ENCODE results near the gene PLAU. TPM values are rescaled to one million over a fixed set of nuclear protein-coding genes. Genes with fewer than 3 reads are reported as not detected.
"Not testable (repeated sequence)": the region's sequence is repeated elsewhere in the genome, so short reads cannot be mapped to it uniquely, and the experiment has no call there.

The PLAU gene
- total RNA-seq, 1 donor from 2014 or later = 13.8 TPM

GRCh38 chr10:73897693-73898092 lies 13.2 kb upstream of the PLAU start:
- no peak for DNase-seq (ENCODE audit: low spot score)

GRCh38 chr10:73898730-73899410 lies 12.1 kb upstream of the PLAU start:
- DNase-seq (ENCODE audit: low spot score) = no peak

GRCh38 chr10:73899423-73899822 lies 11.5 kb upstream of the PLAU start:
- DNase-seq (ENCODE audit: low spot score) = no peak

DNA sequence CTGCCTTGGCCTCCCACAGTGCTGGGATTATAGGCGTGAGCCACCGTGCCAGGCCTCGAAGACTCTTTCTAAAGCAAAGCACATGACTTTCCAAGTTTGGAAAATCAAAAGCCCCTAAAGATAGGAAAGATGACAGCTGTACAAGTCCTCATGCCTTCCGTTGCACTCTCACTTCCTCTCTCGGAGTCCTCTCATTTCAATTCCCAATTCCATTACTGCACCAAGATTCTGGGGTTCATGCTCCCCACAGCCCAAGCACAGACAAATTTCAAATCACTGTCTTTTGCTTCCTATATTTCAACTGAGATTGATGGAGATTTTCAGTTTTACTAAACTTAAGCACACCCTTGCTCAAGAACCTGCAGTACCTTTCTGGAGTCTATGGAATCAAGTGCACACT lies 10.9 kb upstream of the PLAU start:
- DNase-seq (ENCODE audit: low spot score) = no peak

DNA sequence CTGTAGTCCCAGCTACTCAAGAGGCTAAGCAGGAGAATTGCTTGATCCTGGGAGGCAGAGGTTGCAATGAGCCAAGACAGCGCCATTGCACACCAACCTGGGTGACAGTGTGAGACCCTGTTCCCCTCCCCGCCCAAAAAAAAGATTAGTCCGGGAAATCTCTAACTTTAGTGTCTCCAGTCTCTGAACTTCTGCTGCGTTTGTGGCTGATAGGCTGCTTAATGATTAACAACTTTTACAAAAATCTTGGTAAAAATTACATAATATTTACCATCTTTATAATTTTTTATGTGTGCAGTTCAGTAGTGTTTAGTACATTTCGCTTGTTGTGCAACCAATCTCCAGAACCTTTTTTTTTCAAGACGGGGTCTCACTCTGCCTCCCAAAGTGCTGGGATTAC lies 9.7 kb upstream of the PLAU start:
- no peak for DNase-seq (ENCODE audit: low spot score)

DNA sequence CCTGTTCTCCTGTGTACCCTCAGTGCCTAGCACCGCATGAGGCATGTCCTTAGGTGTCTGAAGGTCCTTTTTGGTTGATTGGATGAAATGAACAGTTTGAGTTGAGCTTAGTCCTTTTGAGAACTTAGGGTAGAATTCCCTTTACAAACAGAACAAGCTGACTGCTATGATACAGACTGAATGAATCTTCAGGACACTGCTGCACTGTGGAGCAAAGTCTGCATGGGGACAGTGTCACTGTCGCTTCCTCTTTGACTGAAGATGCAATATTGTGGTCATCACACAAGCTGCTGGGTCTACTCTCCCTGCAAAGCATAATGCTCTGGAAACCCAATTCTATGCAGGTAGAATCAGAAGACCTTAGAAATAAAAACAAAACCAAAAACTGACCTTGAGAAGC lies 8.6 kb upstream of the PLAU start:
- no peak for DNase-seq (ENCODE audit: low spot score)

- DNase-seq (ENCODE audit: low spot score) = no peak
Measured at GRCh38 chr10:73905256-73906020, 5.5 kb upstream of the PLAU start.

DNA sequence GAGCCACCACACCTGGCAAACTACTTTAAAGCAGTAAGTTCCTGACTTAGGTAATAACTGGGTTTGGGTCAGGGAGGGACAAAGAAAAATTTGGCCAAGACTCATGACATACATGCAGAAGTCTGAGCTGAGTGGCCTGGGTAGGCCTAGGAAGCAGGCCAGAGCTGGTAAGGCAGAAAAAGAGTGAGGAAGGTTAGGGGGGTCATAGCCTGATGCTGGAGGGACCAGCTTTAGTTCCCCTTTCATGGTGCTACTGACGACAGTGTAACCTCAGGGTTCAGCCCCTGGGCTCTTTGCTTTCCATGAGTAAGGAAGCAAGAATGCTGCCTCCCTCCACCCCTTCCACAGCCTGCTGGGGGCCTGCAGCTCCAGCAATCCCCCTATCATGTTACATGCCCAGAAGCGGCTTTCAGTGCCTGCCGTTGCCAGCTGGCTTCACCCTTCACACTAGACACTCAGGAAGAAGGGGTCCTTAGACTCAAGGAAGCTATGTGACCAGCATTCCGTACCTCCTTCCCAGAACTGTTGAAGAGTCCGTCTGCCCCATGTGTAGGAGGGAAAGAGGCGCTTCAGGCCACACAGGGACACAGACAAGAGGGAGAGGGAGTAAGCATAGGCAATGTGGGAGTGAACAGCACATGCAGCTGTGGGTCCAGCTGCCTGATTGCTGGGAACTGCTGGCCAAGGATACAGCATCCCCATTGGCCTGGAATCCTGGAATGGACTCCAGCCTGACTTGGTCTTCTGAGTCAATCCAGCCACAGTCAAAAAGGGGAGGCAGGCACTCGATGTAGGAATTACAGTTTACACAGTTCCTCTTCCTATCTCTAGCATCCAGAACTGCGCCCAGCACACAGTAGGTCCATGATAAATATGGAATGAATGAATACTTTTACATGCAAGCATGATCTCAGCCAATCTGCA lies 4.1 kb upstream of the PLAU start:
- DNase-seq (ENCODE audit: low spot score) = peak; percentile 78

DNA sequence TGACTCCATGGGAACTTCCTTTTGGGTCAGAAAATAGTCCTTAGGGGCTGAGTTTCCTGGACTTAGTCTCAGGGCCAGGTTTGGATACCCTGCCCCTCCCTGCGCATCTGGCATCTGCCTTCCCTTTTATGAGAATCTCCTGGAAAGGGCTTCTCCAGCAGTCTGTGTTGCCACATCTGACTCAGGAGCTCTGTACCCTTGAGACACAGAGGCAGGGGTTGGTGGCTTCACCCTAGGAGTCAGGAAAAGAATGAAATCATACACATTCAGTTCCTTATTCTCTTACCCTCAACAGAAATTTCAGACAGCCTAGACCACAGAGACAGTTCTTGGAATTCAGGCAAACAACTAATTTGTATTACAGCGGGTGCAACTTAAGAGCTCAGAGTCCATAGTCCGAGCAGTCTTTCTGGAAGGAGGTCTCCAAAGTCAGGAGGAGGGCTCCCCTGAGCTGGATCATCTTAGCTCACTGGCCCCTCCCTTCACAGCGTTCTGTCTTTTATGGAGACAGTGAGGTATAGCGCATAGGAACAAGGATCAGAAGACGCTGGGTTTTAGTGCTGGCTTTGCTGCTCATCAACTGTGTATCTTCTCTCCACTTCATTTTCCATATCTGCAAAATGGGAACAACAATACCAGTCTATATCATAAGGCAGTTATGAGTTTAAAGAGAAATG lies 3.0 kb upstream of the PLAU start:
- no peak for DNase-seq (ENCODE audit: low spot score)

DNA sequence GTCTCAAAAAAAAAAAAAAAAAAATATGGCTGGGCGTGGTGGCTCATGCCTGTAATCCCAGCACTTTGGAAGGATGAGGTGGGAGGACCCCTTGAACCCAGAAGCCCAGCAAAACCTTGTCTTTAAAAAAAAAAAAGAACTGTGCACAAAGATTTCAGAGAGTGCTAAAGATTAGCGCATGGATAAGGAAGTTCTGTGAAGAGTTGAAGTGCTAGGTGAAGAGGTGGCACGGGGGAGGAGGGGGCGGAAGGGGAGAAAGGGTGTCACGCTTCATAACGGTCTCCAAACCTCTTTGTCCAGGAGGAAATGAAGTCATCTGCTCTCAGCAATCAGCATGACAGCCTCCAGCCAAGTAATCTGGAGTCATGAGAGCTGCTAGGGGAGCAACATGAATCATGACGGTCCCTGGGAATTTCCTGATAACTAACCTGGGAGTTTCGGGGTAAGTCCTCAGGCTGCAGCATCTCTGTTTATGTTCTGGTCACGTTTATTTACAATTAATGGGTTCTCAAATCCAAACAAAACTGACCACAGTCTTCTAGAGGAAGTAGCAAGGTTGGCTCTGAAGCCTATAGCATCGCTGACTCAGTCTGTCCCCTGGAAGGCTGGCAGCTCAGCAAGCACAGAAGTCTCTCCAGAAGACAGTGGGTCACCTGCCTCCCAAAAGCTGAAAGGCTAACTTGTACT lies 1.9 kb upstream of the PLAU start:
- DNase-seq (ENCODE audit: low spot score) = no peak

DNA sequence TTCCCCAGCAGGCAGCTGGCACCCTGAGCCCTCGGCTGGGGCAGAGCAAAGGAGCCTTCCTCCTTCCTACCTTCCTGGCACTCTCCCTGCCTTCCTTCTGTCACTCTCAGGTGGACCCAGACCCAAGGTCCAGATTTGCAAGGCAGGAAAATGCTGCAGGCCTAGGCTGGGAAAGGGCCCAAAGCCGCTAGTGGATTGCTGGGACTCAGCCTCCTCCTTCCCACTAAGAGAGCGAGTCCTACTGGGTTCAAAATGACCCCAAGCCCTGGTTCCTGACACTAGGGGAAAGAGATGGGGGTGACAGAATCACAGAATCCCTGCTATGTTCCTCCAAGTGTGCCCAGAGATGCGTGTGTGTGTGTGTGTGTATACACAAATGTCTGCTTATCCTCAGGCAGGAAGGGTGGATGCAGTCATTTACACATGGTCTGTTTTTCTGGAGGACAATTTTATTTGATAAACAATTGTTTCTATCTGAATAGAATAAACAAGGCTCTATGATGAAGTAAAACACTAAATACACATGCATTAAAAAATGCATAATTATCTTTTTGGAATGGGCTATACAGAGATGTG lies 1.3 kb upstream of the PLAU start:
- no peak for DNase-seq (ENCODE audit: low spot score)

DNA sequence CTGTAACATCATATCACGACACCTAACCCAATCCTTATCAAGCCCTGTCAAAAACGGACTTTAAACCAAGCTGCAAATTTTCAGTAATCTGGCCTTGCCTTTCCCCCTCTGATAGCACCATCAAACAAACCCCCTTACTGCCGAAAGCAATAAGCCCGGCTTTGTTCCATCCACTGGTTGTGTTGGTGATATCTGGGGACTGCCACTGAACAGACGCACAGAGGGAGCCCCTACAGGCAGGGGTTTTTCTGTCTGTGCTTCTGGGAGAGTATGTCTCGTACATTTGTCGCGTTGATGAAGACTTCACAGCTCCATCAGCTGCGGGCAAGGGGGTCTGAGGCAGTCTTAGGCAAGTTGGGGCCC lies 550 bp upstream of the PLAU start:
- DNase-seq (ENCODE audit: low spot score) = no peak

DNA sequence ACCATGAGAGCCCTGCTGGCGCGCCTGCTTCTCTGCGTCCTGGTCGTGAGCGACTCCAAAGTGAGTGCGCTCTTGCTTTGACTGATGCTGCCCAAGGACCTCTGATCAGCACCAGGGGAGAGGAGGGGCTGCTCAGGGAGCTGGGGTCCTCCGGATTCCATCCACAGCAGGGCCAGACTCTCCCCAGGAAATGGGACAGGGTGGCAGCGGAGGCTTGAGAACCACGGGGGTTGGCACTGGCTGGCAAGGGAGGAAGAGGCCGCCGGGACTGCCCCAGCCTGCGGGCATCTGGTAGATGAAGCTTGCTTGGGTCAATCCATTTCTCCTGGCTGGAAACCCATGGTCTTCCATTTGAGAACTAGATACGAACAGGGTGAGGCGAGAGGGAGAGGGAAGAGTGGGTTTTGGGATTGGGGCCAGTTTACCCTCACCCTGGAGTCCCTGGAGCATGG lies 647 bp downstream of the PLAU start:
- DNase-seq (ENCODE audit: low spot score) = no peak

DNA sequence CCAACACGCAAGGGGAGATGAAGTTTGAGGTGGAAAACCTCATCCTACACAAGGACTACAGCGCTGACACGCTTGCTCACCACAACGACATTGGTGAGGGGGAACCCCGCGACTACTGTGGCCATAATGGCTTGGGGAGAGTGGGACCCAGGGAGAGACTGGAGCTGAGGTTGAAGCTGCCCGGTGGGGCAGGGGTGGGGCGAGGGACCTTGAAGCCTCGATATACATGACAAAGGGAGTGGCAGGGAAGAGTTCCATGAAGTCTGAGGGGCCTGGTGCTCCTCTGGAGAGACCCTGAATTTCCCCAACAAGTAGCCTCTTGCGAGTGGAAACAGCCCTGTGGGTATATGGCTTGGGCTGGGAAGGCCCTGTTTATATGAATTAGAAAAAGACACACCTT lies 3.1 kb downstream of the PLAU start:
- DNase-seq (ENCODE audit: low spot score) = no peak

DNA sequence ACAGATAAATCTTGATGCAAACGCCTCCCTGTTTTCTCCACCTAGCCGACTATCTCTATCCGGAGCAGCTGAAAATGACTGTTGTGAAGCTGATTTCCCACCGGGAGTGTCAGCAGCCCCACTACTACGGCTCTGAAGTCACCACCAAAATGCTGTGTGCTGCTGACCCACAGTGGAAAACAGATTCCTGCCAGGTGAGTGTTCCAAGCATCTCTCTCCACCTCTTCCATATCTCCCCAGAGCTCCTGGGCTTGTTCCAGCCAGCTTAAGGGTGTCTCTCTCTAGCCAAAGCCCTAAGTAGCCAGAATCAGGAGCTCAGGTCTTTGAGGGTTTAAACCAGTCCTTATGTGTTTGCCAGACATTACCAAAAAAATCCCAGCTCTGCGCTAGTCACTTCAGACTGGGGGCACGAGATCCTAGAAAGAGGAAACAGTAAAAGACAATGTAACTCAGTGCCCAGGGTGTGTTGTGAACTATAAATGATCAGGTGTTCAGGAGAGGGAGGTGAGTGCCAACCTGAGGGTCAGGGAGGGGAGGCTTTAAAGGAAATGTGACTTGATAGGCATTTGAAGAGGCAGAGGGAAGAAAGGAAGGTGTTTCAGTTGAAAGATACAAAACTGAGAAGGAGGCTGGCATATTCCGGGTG lies 4.4 kb downstream of the PLAU start:
- DNase-seq (ENCODE audit: low spot score) = no peak

- DNase-seq (ENCODE audit: low spot score) = no peak
Measured at GRCh38 chr10:73916761-73917470, 6.0 kb downstream of the PLAU start.

DNA sequence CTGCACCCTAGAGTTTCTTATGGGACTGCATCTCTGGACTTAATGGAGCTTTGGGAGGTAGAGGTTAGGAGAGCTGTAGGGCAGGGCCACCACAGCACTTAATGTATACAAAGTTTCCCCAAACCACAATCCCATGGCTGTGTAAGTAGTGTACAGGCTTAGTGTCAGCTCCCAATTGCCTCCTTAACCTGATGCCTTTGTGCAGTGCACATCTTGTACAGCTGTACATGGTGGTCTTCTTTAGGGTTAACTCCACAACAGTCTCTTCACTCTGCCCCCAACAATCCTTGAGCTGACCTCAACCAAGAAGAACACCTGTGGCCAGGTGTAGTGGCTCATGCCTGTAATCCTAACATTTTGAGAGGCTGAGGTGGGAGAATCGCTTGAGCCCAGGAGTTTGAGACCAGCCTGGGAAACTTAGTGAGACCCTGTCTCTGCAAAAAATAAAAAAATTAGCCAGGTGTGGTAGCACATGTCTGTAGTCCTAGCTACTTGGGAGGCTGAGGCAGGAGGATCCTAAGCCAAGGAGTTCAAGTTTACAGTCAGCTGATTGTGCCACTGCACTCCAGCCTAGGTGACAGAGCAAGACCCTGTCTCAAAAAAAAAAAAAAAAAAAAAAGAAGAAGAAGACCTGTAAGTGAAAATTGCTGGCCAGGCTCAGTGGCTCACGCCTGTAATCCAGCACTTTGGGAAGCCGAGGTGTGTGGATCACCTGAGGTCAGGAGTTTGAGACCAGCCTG lies 6.8 kb downstream of the PLAU start:
- no peak for DNase-seq (ENCODE audit: low spot score)

DNA sequence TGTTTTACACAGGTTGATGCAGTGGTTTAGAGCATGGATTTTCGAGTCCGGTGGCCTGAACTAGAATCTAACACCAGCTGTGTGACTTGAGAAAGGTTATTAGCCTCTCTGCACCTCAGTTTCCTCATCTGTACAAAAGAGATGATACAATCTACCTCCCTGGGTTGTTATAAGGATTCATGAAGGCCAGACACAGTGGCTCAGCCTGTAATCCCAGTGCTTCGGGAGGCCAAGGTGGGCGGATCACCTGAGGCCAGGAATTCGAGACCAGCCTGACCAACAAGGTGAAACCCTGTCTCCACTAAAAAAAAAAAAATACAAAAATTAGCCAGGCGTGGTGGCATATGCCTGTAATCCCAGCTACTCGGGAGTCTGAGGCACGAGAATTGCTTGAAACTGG lies 8.5 kb downstream of the PLAU start:
- not testable (repeated sequence) for DNase-seq (ENCODE audit: low spot score)

GRCh38 chr10:73920089-73920488 lies 9.2 kb downstream of the PLAU start:
- DNase-seq (ENCODE audit: low spot score) = peak; percentile 63

Measured in ureter (tissue), 1 donor.